ENCODE data around the gene PCED1A.

GRCh38 chr20:2837221-2837960 is 3.1 kb downstream of the PCED1A start:
- TF ChIP-seq CTCF (IDR thresholded peaks at IDR 0.05) (no peak), POLR2A (IDR thresholded peaks at IDR 0.05) (no peak)

All from ovary (tissue), 3 donors.